ENCODE measurements around the gene SHISAL1.

SHISAL1 gene

DNA sequence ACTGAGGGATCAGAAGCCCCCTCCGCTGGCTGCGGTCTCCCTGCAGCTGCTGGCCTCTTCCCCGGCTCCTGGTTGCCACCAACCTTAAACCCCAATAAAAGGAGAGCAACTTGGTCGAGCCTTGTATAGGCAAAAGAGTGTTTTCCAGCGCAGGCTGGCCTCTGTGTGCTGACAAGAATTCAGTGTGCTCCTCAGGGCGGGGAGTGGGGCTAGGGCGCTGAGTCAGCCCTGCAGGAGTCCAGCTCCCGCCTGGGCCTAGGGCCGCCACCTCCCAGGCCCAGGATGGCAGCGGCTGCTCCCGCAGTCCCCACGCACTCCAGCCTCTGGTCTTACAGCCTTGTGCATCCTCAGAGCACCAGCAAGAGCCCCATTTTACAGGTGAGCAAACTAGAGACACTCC lies at the start of gene SHISAL1:
Gene SHISAL1, minus strand, starts transcription at position 186 of the 400 bp plus-strand sequence. CDS start 12,006 bp downstream, outside the sequence.
- no peak for DNase-seq

DNA sequence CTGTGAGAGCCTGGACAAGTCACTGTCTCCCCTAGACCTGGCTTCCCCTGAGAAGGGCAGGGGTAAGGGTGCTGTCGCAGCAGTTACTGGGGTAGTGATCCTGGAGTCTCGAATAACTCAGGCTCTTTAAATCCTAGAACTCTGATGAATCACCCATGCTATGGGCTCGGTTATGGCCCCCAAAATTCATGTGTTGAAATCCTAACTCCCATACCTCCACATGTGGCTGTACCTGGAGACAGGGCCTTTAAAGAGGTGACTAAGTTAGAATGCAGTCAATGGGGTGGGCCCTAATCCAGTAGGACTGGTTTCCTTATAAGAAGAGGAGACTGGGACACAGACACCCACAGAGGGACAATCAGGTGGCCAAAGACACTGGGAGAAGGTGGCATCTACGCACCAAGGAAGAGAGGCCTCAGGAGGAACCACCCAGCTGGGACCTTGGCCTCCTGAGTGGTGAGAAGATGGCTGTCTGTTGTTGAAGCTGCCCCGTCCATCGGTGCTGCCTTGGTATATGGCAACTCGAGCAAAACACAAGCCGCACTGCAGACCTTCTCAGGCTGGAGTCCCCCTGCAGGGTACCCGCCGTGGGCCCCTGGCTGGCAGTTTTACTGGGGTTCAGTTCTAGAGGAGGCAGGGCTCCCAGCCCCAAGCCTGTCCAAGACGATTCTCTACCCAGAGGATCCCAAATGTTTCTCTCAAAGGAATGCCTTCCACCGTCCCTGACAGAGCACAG lies 48.8 kb upstream of the SHISAL1 start:
- DNase-seq = no peak

DNA sequence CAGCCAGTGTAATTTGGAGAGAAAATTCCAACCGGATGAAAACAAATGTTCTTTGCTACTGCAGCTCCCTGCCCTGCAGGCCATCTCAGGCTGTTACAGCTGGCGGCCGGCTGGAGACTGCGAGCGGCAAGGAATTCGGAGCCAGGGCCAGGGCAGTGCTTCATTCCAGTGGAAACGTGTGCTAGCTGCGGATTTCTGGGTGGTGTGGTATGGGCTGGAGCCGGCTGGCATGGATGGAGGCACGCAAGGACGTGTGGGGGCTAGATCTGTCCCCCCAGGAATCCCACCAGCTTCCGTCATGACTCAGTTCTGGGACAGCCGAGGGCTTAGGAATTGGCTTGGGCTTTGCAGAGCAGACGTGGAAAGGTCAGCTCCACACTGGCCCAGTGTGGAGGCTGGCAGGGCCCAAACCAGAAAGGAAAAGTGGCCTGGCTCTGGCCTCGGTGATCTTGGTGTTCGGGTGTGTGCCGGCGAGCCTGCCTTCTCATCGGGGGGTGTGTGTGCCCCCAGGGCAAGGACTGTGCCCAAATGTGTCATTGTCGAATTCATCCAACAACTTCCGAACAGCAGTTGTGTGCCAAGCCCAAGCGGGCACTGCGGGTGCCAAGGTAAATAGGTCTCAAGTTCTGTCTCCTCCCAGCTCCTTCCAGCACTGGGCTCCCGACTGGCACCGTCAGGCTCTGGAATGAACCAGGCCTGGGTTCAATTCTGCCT lies 48.1 kb upstream of the SHISAL1 start:
- DNase-seq = no peak

DNA sequence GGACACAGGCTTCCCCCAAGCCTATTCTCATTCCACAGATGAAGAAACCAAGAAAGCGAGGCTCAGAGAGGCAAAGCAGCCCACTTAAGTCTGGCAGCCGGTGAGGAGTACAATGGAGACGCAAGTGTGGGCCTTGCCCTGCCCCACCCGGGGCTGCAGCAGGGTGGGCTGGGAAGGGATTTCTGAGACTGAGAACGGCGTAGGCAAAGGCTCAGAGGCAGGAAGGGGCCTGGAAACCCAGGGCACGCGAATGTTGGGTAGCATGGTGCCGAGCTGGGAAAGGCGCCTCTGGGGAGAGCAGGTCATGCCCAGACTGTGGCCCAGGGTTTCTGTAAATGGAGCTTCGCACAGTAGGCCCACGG lies 47.5 kb upstream of the SHISAL1 start:
- DNase-seq = no peak

DNA sequence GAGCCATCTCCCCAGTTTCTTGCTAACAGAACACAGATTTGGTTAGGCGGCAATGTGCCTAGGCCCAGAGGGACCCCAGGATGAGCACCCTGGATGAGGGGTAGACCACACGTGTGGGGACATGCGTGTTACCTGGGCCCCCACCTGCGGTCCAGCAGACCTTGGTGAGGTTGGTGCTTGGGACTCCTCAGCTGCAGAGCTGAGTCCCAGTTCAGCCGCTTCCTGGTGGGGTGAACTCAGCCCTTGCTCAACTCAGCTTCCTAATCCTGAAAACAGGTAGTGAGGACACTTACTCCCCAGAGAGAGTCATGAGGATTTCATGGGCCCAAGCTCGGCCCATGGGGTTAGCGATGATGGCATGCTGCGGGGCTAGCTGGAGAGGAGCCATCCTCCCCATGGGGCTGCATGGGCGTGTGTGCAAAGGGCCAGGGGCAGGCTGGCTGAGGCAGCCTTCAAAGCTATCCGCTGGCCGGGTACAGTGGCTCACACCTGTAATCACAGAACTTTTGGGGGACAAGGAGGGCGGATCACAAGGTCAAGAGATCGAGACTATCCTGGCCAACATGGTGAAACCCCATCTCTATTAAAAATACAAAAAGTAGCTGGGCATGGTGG lies 46.9 kb upstream of the SHISAL1 start:
- no peak for DNase-seq

DNA sequence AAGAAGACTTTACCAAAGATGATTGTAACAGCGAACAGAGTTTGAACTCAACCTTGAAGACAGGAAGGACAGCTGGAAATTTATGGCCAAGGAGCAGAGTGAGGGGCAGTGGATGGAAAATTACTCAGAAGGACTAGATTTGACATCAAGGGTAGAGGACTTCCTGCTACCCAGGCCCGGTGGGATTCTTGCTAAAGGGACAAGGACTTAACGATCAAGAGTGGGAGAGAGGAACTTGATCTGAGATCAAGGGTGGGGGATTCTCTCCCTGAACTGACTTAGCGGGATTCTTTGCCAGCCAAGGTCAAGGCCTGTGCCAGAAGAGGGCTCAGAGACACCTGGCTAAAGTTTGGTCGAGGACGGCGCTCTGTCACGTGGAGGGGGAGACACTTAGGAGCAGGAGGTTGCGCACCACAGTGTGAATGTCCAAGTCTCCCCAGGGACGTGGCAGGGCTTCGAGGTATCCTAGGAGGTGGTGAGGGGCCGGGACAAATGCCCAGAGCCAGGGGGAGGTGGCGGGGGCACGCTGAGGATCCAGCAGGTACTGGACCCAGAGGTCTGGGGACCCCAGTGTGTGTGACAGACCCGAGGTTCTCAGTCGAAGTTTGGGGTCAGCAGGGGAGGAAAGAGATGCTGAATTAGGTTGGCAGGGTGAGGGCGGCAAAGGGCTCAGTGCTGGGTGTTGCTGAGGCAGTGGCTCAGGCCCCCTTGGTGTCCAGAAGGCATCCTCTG lies 46.1 kb upstream of the SHISAL1 start:
- DNase-seq = no peak

DNA sequence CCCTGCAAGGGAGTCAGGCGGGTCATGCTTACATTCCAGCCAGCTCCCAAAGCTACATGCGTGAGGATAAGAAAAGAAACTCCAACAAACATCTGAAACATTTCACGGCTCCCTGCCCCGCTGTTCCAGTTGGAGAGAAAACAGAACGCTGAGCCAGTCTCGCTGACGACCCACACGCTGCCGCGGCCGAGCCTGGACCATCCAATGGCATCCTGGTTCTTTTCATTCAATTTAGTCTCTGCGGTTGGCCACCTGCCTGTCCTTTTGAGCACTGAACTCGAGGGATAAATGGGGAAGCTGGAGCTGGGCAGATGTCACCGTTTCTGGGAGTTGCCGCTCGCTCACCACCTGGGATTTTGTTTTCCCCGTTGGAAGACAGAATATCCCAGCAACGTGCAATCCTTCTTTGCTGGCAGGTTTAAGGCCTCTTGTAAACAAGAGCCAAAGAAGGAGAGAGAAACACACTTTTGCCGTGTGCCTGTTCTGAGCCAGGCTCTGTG lies 45.3 kb upstream of the SHISAL1 start:
- no peak for DNase-seq

DNA sequence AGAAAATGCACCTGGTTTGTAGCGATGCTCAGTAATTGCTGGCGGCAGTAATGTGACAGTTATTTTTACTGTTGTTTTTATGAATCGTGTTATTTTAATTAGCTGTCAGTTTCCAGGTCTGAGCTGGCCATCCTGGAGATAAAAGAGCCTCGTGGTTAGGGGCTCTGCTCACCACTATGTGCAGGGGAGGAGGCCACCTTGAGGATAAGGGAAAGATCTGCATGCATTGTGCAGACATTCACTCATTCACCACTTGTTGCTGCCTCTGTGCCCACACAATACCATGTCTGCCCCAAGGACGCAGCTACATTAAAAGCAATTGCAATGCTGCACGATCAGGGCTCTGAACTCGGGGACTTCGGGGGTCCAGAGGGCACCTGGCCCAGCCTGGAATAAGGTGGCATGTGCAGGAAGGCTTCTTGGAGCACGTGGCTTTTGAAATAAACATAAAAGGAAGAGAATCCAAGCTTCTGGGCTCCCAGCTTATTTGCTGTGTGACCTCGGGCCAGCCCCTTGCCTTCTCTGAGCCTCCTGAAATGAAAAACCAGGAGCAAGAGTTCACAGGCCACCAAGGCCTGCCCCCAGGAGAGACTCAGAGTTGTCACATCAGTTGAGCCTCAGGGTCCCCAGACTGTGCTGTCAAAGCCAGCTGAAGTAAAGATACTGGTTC lies 44.7 kb upstream of the SHISAL1 start:
- DNase-seq = no peak

DNA sequence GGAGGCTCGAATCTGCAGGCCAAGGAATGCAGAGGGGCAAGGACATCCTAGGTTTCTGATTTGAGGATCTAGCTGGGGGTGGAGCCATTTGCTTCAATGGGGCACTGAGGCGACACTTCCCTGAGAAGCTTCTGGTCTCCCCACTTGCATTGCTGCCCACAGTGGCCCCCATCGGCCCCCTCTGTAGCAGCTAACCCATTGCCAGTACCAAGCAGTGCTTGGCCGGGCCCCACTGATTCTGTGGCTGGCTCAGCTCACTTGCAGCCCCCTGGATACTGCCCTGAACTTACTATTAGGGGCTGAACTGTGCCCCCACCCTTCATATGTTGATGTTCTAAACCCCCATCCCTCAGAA lies 42.9 kb upstream of the SHISAL1 start:
- DNase-seq = no peak

DNA sequence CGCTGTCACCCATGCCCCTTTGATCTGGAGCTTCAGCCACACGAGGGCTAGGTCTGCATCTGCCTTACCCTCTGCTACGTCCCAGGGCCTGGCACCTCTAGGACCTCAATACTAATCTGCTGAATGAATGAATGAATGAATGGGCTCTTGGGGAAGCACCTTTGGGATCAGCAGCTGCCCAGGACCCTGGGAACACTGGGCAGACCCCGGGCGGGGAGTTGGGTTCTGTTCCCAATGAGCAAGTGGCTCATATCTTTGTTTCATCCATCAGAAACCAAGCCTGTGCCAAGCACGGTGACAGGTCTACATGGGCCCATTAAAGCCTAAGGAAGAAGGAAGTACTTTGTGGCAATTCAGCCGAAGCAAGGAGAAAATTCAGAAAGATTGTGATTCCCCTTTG lies 41.5 kb upstream of the SHISAL1 start:
- DNase-seq = no peak

DNA sequence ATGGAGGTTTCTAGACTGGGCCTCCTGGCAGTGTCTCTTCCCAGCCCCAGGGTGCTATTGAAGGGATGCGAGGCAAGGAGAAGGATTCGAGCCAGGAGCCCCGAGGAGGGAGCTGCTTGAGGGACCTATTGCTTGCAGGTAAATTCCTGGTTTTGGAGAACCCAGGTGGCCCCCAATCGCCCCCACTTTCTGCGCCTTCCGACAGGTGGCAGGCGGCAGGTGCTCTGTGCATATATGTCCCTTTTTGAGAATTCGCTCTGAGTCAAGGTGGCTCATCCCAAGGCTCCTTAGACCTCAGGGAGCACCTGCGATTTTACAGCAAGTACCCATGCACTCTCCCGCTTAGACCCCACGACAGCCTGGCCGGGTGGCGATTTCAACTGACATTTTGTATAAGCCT lies 40.3 kb upstream of the SHISAL1 start:
- DNase-seq = no peak

DNA sequence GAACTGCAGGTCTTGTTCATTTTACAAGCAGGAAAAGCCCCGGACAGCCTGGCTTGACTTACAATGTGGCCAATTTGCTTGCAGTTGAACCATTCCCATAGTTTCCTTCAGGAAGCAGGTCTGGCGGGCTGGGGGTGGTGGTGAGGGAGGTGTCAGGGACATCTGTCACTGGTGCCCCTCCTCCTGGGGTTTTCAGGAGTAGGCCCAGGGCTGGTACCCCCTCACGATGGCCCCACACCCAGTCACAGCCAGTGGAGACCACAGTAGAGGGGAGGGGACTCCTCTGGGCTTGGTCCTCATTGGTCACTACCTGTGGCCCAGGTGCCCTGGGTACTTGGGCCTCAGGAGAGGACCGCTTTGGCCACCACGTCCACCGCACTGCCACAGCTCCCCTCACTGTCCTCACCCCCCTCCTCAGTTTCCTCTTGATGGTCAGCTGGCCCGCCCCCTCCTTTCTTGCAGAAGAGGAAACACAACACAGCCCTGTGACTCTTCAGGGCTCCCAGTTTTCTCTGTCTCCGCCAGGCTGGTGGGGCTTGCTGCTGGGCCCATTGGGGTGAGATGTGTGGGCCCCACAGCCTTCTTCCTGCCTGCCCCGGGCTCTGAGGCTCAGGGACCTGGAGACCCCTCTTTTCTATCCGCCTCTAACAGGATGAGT lies 39.8 kb upstream of the SHISAL1 start:
- no peak for DNase-seq

DNA sequence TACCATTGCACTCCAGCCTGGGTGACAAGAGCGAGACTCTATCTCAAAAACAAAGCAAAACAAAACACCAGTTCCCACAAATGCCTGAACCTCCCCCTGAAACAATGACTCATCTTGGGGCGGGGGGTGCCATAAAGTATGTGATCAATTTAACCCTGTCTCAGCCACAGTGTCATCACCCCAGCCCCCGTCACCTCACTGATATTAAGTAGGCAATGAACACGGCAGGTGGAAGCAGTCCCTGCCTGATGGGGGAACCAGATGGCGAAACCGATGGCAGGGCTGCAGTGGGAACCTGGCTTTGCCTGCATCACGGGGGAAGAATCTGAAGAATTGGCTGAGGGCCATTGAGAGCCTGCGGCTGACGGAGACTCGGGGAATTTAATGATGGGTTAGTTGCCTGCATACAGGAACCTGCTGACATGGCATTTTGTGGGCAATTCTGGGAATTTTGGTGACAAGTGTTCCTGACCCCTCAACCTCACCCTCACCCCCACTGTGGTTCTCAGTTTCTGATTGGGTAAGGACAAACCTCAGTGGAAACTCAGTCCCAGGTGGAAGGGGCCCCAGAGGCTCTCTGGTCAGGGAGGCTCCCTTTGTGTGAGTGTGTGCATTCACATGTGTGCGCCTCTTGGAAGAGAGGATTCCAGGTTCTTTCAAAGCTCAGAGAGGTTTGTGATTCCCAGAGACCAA lies 39.1 kb upstream of the SHISAL1 start:
- no peak for DNase-seq

DNA sequence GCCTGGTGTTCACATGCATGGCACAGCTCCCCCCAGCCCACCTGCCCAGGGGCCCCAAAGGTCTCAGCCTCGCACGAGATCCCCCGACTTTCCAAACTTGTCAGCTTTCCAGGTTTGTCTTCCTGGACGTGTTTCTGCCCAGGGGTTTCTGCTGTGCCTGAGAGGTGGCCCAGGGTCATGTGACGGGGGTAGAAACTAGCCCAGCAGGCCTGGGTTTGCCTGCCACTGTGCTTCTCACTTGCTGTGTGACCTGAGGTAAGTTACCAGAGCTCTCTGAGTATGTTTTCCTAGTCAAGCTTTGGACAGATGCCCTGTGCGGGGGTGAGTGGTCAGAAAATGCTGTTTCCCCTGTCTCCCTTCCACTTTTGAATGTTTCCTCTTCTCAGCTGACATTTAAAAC lies 38.3 kb upstream of the SHISAL1 start:
- no peak for DNase-seq

DNA sequence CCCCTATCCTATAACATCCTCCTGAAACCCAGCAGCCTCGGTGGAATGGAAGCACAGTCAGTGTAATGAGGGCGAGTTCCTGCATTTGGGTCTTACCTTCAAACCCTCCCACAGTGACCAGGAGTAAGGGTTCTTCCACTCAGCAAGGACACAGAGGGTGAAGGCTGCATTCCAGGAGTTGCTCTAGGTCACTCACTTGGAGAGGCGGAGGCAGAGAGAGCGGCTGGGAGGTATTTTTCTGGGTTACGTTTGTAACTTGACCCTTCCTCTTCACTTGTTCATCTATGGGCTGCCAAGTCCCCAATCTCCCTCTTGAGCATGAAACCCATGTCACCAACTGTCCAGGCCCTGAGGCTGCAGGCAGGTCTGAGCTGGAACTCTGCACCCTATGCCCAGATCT lies 36.8 kb upstream of the SHISAL1 start:
- no peak for DNase-seq

DNA sequence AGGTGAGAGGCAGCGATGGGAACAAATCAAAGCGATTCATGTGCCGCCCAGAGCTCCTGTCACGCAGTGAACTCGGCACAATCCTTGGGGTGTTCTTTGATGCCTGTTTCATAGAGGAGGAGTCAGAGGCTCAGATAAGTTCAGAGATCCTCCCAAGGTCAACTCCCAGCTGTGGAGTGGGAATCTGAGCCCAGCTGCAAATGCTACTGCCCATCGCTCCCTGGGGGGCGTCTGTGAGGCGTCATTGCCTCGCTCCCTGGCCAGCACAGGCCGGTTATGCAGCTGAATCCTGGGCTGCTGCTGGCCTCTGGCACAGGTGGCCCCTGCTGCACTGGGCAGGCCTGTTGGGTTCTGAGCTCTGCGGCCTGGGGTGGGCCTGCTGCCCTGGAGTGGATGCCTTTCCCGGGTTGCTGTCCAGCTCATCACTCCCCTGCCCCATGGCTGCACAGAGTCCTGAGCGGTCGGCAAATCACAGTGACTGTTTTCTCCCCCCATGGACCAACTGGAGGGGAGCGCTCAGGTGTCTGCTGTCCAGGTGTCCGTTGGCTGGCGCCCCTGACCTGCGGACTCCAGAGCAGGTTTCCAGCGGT lies 36.3 kb upstream of the SHISAL1 start:
- DNase-seq = no peak

DNA sequence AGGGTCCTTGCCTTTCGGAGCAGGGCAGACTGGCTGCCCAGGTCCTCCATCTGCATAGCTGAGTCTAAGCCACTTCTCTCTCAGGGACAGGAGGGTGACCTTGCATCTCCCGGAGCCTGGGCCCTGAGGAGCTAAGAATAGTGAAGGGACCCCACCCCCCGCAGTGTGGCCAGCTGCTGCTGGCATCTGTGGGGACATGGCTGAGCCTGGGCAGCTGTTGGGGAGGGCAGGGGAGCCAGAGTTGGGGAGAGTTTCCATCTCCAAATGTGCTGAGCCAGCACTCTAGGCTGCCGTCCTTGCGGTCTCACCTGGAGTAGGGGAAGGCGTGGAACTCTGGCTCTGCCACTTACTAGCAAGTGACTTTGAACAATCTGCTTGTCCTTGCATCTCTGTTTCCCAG lies 34.8 kb upstream of the SHISAL1 start:
- DNase-seq = no peak

DNA sequence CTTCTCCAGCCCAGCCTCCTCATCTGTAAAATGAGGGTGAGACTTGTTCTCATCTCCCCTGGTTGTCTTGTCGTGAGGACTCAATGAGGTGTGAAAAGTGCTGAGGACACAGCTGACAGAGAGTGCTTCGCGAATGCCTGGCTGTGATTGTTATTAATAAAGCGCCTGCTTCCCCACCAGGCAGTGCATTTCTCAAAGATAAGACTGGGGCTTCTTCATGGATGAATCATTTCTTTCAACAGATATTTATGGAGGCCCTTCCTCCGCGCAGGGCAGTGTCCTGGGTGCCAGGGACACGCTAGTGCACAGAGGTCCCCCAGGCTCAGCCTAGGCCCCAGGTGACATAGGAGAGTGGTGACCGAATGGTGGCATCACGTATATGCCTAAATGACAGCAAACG lies 34.3 kb upstream of the SHISAL1 start:
- DNase-seq = no peak

DNA sequence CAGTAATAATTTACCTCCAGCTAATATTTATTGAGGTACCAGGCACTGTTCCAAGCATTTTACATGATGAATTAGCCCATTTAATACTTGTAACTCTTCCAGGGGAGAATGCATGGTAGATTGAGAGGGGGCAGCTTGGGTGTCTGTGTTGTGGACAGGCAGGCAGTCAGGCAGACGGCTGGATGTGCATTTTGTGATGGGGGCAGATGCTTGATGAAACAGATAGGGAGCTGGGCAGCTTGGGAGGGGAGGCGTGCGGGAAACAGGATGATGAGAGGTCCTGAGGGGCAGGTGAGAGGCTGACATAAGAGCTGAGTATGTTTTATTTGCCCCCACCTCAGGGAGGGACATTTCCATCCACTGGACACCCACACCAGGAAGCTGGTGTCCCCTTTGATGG lies 33.1 kb upstream of the SHISAL1 start:
- DNase-seq = no peak

DNA sequence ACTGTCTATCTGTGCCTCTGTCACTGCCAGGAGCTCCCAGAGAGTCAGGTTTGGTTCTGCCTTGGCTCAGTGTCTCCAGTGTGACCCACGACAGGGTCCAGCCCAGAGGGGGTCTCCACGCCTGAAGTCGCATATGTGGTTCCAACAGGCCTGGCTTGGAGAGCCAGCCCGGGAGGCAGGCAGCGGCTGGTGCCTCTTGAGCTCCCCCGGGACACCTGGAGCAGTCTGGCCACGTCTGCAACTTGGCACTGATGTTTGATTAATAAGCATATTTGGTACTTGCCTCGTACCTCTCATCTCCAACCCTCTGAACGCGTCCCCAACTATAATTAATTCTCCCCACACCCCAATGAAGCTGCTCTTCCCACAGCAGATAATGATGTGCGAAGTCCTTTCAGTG lies 31.7 kb upstream of the SHISAL1 start:
- DNase-seq = no peak

DNA sequence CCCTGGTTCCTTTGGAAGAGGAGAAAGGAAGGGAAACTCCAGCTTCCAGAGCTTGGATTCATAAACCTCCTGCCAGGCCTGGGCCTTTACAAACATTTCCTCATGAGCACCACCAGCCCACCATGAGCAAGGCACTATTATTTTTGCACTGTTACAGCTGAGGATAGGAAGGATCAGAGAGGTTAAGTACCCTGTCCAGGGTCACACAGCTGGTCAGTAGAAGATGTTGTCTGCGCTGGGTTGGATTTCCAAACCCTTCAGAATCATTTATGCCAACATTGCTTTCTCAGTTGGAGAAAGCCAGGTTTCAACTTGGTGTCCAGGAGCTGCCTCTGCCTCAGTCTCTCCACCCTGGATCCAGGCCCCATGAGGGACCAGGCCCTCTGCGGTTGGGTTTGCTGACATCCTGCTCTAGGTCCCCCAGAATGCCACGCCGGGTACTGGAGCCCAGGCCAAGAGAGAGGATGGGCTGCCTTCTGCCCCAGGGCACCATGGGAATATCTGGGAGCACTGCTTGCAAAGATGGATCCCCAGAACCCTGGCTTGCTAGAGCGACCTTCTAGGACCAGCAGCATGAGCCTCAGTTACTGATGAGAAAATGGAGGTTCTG lies 29.7 kb upstream of the SHISAL1 start:
- DNase-seq = no peak
